ENCODE data around the gene ANXA2.

DNA sequence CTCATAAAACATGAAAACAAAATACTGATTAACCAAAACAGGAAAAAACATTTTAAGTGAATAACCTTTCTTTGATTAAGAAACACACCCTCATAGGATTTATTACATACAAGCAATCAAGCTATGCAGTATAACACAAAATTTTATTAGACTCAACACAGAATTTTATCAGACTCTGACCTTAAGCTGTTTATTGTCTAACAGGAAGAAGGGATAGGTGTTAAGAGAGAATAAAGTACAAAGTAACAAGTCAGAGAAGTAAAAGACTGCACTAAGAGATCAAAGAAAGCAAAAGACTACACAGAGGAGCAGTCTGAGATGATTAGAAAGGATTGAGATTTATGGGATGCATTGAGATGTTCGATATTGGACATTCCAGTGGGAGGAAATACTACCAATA lies 43.5 kb upstream of the ANXA2 start:
- TF ChIP-seq, protein P1, sequence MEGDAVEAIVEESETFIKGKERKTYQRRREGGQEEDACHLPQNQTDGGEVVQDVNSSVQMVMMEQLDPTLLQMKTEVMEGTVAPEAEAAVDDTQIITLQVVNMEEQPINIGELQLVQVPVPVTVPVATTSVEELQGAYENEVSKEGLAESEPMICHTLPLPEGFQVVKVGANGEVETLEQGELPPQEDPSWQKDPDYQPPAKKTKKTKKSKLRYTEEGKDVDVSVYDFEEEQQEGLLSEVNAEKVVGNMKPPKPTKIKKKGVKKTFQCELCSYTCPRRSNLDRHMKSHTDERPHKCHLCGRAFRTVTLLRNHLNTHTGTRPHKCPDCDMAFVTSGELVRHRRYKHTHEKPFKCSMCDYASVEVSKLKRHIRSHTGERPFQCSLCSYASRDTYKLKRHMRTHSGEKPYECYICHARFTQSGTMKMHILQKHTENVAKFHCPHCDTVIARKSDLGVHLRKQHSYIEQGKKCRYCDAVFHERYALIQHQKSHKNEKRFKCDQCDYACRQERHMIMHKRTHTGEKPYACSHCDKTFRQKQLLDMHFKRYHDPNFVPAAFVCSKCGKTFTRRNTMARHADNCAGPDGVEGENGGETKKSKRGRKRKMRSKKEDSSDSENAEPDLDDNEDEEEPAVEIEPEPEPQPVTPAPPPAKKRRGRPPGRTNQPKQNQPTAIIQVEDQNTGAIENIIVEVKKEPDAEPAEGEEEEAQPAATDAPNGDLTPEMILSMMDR (IDR thresholded peaks at IDR 0.05; ENCODE audit: low read depth, low read length): no peak
- no peak for TF ChIP-seq EZH2phosphoT487 (IDR thresholded peaks at IDR 0.05; ENCODE audit: low read depth)

All from OCI-LY3 (cell line).